GM23248 (cell line): ENCODE measurements around the gene HSD11B1.

Experiments used
- EZH2 ChIP-seq: fragments of 200-600 bp; sonication (generic); IDR thresholded peaks from 2 replicates; pipeline ENCODE4 v1.6.1; 2018; ENCODE audit warnings: antibody characterized with exemption, mild to moderate bottlenecking; ENCODE audit not compliant: insufficient read depth, poor library complexity, severe bottlenecking
- EZH2phosphoT487 ChIP-seq: fragments of 200-600 bp; sonication (generic); IDR thresholded peaks from 2 replicates; pipeline ENCODE4 v1.6.1; 2018; ENCODE audit warnings: antibody characterized with exemption, moderate library complexity, mild to moderate bottlenecking, low read depth; ENCODE audit not compliant: insufficient read depth

- TF ChIP-seq EZH2phosphoT487 = no peak
- no peak for TF ChIP-seq EZH2
Observed at GRCh38 chr1:209767096-209767495, 62.5 kb downstream of the HSD11B1 start.
